Upper lobe of left lung (tissue), 6 donors: Measurements from ENCODE around the gene PLEKHO1. TPM values are rescaled to one million over a fixed set of nuclear protein-coding genes. Genes with fewer than 3 reads are reported as not detected.

Experiments used
- ATAC-seq, 2 donors: fragments of 200-7000 bp; cut with Tn5 transposase; one replicate each; pipeline ENCODE4 v1.9.1; 2022; ENCODE audit warnings: mild to moderate bottlenecking in 2 of 2, moderate library complexity in 2 of 2; ENCODE audit not compliant: low FRiP score in 2 of 2
- DNase-seq, 2 donors: peaks; one replicate each; pipeline ENCODE4 v3.0.0-alpha.2; 2019 to 2020
- H3K27ac ChIP-seq, 4 donors: fragments of 200-600 bp; sonication (generic); one replicate each; pipeline ENCODE4 v1.5.1; 2016 to 2019
- H3K27me3 ChIP-seq, 4 donors: fragments of 200-600 bp; sonication (generic); one replicate each; pipeline ENCODE4 v1.5.1; 2017 to 2019
- H3K36me3 ChIP-seq, 4 donors: fragments of 200-600 bp; sonication (generic); one replicate each; pipeline ENCODE4 v1.5.1; 2016 to 2019
- H3K4me1 ChIP-seq, 4 donors: fragments of 200-600 bp; sonication (generic); one replicate each; pipeline ENCODE4 v1.5.1; 2018 to 2019
- H3K4me3 ChIP-seq, 4 donors: fragments of 200-600 bp; sonication (generic); one replicate each; pipeline ENCODE4 v1.5.1; 2017 to 2019; ENCODE audit warnings: mild to moderate bottlenecking in 2 of 4, moderate library complexity in 1 of 4
- H3K9me3 ChIP-seq, 4 donors: fragments of 200-600 bp; sonication (generic); one replicate each; pipeline ENCODE4 v1.5.1; 2018 to 2019
- EP300 ChIP-seq, 4 donors: sonication (generic); formaldehyde crosslinking; IDR thresholded peaks; one replicate each; pipeline ENCODE4 v1.5.1; 2017; ENCODE audit warnings: antibody characterized with exemption in 4 of 4, control low read depth in 2 of 4
- POLR2A ChIP-seq, 4 donors: fragments of 450-650 bp; IDR thresholded peaks; one replicate each; pipeline ENCODE4 v1.5.1; 2016 to 2017; ENCODE audit warnings: antibody characterized with exemption in 4 of 4, mild to moderate bottlenecking in 2 of 4
- POLR2AphosphoS5 ChIP-seq, 2 donors: sonication (generic); formaldehyde crosslinking; IDR thresholded peaks; one replicate each; pipeline ENCODE4 v1.5.1; 2017; ENCODE audit warnings: antibody characterized with exemption in 2 of 2
- WGBS, 2 donors: methylation state at CpG; one replicate each; pipeline ENCODE4 v1.1.5; 2017 to 2018; 5-methylcytosine and 5-hydroxymethylcytosine counted together
- total RNA-seq, 6 donors: library from RNA; depleted of rRNA in 4 of 6; stranded (reverse); fragments of >200 nt in 4 of 6; gene quantifications; one replicate each; pipeline versions ENCODE4 v1.1.0 to v1.2.1, GENCODE V29; 2016 to 2021
- TF ChIP-seq, protein P1 (sequence below), 6 experiments: fragments of 450-650 bp in 4 of 6; fragments of 200-600 bp in 2 of 6; sonication (generic) in 2 of 6; IDR thresholded peaks; one replicate each; pipeline ENCODE4 v1.5.1; 2016 to 2019; ENCODE audit warnings: antibody characterized with exemption in 6 of 6
- donor health status: DM: no; HTN: no; CAD: no; lungs with moderate emphysema.
- donor health status: DM: no; HTN: yes; CAD: no; lungs with severe emphysema.

The PLEKHO1 gene
- total RNA-seq, 6 donors from 2014 or later, result 27.8 to 111 (median 61.9) TPM

GRCh38 chr1:150111670-150112069 lies 38.0 kb upstream of the PLEKHO1 start:
- WGBS, 2 donors, result 61 to 66% methylated on average over 5 of the region's 5 CpGs
- Histone ChIP-seq H3K27me3 (no peaks in the 10 kb centered on the region), H3K9me3 (no peaks in the 10 kb centered on the region), H3K36me3 (no peaks in the 10 kb centered on the region), H3K4me1 (peaks cover 0 to 12% (median 0%) of the 10 kb centered on the region in 4 donors), H3K4me3 (no peak overlapping the region), H3K27ac (no peak overlapping the region)
- ATAC-seq, result no peak
- DNase-seq, result no peak
- TF ChIP-seq, protein P1, sequence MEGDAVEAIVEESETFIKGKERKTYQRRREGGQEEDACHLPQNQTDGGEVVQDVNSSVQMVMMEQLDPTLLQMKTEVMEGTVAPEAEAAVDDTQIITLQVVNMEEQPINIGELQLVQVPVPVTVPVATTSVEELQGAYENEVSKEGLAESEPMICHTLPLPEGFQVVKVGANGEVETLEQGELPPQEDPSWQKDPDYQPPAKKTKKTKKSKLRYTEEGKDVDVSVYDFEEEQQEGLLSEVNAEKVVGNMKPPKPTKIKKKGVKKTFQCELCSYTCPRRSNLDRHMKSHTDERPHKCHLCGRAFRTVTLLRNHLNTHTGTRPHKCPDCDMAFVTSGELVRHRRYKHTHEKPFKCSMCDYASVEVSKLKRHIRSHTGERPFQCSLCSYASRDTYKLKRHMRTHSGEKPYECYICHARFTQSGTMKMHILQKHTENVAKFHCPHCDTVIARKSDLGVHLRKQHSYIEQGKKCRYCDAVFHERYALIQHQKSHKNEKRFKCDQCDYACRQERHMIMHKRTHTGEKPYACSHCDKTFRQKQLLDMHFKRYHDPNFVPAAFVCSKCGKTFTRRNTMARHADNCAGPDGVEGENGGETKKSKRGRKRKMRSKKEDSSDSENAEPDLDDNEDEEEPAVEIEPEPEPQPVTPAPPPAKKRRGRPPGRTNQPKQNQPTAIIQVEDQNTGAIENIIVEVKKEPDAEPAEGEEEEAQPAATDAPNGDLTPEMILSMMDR (IDR thresholded peaks at IDR 0.05), result no peak
- no peak for TF ChIP-seq POLR2AphosphoS5 (IDR thresholded peaks at IDR 0.05)
- no peak for TF ChIP-seq EP300 (IDR thresholded peaks at IDR 0.05)
- no peak for TF ChIP-seq POLR2A (IDR thresholded peaks at IDR 0.05)

DNA sequence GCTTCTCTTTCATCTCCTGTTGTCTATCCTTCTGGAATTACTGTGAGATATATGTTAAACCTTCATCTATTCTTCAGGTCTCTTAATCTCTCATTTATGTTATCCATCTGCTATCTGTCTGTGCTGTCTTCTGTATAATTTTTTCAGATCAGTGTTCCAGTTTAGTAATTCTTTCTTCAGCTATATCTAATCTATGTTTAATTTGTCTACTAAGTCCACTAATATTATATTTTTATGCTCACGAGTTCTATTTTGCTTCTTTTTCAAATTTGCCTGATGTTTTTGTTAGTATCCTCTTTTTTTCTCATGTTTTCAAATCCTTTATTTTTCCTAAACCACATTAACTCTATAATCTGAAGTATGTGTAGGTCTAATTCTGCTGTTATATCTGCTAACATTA lies 34.6 kb upstream of the PLEKHO1 start:
- no peak for ATAC-seq
- TF ChIP-seq POLR2A (IDR thresholded peaks at IDR 0.05), result no peak
- TF ChIP-seq, protein P1 (IDR thresholded peaks at IDR 0.05), result no peak
- no peak for TF ChIP-seq EP300 (IDR thresholded peaks at IDR 0.05)
- TF ChIP-seq POLR2AphosphoS5 (IDR thresholded peaks at IDR 0.05), result no peak
- WGBS, 2 donors, result 97% methylated on average over 1 of the region's 1 CpG

GRCh38 chr1:150118716-150119115 lies 31.0 kb upstream of the PLEKHO1 start:
- DNase-seq (no peak), ATAC-seq (no peak)
- H3K27me3 ChIP-seq, result no peaks in the 10 kb centered on the region
- H3K4me3 ChIP-seq, result no peak overlapping the region
- H3K36me3 ChIP-seq, result no peaks in the 10 kb centered on the region
- no peaks in the 10 kb centered on the region for H3K9me3 ChIP-seq
- no peak for TF ChIP-seq POLR2AphosphoS5 (IDR thresholded peaks at IDR 0.05)
- TF ChIP-seq EP300 (IDR thresholded peaks at IDR 0.05), result no peak
- TF ChIP-seq, protein P1 (IDR thresholded peaks at IDR 0.05), result no peak
- no peak for TF ChIP-seq POLR2A (IDR thresholded peaks at IDR 0.05)
- H3K27ac ChIP-seq, result no peak overlapping the region
- H3K4me1 ChIP-seq, result peaks cover 0 to 5% (median 0%) of the 10 kb centered on the region in 4 donors
- WGBS, 2 donors, result 88 to 96% methylated on average over 2 of the region's 2 CpGs

More for the DNA sequence above, 34.6 kb upstream of the PLEKHO1 start:
- H3K27ac ChIP-seq, result no peak overlapping the region
- no peaks in the 10 kb centered on the region for H3K36me3 ChIP-seq
- H3K4me3 ChIP-seq, result no peak overlapping the region
- no peaks in the 10 kb centered on the region for H3K9me3 ChIP-seq
- DNase-seq, result no peak
- no peaks in the 10 kb centered on the region for H3K27me3 ChIP-seq
- peaks cover 0 to 11% (median 0%) of the 10 kb centered on the region in 4 donors for H3K4me1 ChIP-seq

DNA sequence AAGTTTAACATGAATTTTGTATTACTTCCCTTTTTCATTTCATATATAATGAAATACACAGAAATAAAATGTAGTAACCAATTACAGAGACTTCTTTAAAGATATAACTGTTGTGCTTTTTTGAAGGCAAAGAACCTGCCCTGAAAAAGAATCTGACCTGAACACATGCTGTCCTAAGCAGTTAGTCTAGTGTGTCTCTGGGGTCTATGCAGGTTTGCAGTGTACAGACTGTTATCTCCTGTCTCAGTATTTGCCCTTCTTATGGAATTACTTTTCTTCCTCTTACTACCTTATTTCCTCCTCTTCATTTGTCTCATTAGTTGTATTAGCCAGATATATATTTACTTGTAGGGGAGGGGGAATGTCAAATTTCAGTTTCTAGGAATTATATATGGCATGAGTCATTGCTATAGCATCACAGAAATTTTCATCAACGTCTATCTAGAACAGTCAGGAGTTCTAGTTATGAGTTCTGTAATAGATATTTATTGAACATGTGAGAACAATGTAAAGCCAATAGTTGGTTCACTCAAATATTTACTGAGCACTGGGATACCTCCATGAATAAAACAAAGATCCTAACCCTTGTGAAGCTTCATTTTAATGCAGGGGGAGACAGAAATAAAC lies 28.4 kb upstream of the PLEKHO1 start:
- Histone ChIP-seq H3K9me3 (no peaks in the 10 kb centered on the region), H3K27ac (no peak overlapping the region), H3K36me3 (no peaks in the 10 kb centered on the region), H3K27me3 (no peaks in the 10 kb centered on the region), H3K4me1 (peaks cover 0 to 5% (median 0%) of the 10 kb centered on the region in 4 donors), H3K4me3 (no peak overlapping the region)
- 63 to 69% methylated on average over 1 of the region's 1 CpG for WGBS, 2 donors
- ATAC-seq (no peak), DNase-seq (no peak)
- TF ChIP-seq, protein P1 (IDR thresholded peaks at IDR 0.05), result no peak
- no peak for TF ChIP-seq POLR2A (IDR thresholded peaks at IDR 0.05)
- no peak for TF ChIP-seq POLR2AphosphoS5 (IDR thresholded peaks at IDR 0.05)
- no peak for TF ChIP-seq EP300 (IDR thresholded peaks at IDR 0.05)

- H3K27me3 ChIP-seq, result no peaks in the 10 kb centered on the region
- TF ChIP-seq POLR2A (IDR thresholded peaks at IDR 0.05) (no peak), EP300 (IDR thresholded peaks at IDR 0.05) (no peak), POLR2AphosphoS5 (IDR thresholded peaks at IDR 0.05) (no peak)
- TF ChIP-seq, protein P1 (IDR thresholded peaks at IDR 0.05), result no peak
- DNase-seq, result no peak
- H3K27ac ChIP-seq, result no peak overlapping the region
- H3K4me3 ChIP-seq, result no peak overlapping the region
- H3K4me1 ChIP-seq, result no peaks in the 10 kb centered on the region
- no peaks in the 10 kb centered on the region for H3K9me3 ChIP-seq
- WGBS, 2 donors, result 95% methylated on average over 2 of the region's 2 CpGs
- peaks cover 0 to 4% (median 0%) of the 10 kb centered on the region in 4 donors for H3K36me3 ChIP-seq
- ATAC-seq, result no peak
Measured at GRCh38 chr1:150126811-150127210, 22.9 kb upstream of the PLEKHO1 start.
